ENCODE results near the gene HOXC9.

GRCh38 chr12:53971686-53972085 is 28.3 kb upstream of the HOXC9 start:
- TF ChIP-seq CTCF (IDR thresholded peaks at IDR 0.05 in 2 of 3, conservative IDR thresholded peaks at IDR 0.05 in 1 of 3; ENCODE audit: borderline replicate concordance in 1 of 3, insufficient read depth in 1 of 3, low read depth in 2 of 3, low read length in 2 of 3) (no peak), REST (IDR thresholded peaks at IDR 0.05; ENCODE audit: low read depth) (no peak)

Data from HCT116 (cell line).